ENCODE data around the gene CAST.

CAST gene

GRCh38 chr5:96703995-96704394 is 41.8 kb downstream of the CAST start:
- TF ChIP-seq, protein P1, sequence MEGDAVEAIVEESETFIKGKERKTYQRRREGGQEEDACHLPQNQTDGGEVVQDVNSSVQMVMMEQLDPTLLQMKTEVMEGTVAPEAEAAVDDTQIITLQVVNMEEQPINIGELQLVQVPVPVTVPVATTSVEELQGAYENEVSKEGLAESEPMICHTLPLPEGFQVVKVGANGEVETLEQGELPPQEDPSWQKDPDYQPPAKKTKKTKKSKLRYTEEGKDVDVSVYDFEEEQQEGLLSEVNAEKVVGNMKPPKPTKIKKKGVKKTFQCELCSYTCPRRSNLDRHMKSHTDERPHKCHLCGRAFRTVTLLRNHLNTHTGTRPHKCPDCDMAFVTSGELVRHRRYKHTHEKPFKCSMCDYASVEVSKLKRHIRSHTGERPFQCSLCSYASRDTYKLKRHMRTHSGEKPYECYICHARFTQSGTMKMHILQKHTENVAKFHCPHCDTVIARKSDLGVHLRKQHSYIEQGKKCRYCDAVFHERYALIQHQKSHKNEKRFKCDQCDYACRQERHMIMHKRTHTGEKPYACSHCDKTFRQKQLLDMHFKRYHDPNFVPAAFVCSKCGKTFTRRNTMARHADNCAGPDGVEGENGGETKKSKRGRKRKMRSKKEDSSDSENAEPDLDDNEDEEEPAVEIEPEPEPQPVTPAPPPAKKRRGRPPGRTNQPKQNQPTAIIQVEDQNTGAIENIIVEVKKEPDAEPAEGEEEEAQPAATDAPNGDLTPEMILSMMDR (IDR thresholded peaks at IDR 0.05; ENCODE audit: low read depth, low read length), result no peak
- no peak for DNase-seq (ENCODE audit: low read depth in 2 of 2)
- H3K4me3 ChIP-seq (replicated peaks in 1 of 2; ENCODE audit: low read depth in 2 of 2, low read length in 2 of 2), result peak overlapping the region; percentile 67 to 76

GRCh38 chr5:96706433-96707111 is 44.4 kb downstream of the CAST start:
- H3K4me3 ChIP-seq (replicated peaks in 1 of 2; ENCODE audit: low read depth in 2 of 2, low read length in 2 of 2), result no peak overlapping the region
- DNase-seq (ENCODE audit: low read depth in 2 of 2), result no peak
- TF ChIP-seq, protein P1 (IDR thresholded peaks at IDR 0.05; ENCODE audit: low read depth, low read length), result no peak

DNA sequence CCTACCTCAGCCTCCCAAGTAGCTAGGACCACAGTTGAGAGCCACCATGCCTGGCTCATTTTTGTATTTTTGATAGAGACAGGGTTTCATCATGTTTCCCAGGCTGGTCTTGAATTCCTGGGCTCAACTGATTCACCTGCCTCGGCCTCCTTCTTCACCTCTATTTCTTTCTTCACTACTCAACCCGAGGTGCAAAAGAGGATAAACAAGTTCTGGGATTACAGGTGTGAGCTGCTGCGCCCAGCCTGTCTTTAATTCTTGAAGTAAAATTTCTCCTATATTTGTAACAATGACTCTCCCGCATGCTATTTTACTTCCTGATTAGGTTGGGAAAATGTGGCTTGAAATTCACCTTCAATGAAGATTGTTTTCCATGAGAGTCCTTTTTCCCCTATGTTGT is 46.4 kb downstream of the CAST start:
- no peak for DNase-seq (ENCODE audit: low read depth in 2 of 2)
- TF ChIP-seq, protein P1 (IDR thresholded peaks at IDR 0.05; ENCODE audit: low read depth, low read length), result no peak
- no peak overlapping the region for H3K4me3 ChIP-seq (replicated peaks in 1 of 2; ENCODE audit: low read depth in 2 of 2, low read length in 2 of 2)

DNA sequence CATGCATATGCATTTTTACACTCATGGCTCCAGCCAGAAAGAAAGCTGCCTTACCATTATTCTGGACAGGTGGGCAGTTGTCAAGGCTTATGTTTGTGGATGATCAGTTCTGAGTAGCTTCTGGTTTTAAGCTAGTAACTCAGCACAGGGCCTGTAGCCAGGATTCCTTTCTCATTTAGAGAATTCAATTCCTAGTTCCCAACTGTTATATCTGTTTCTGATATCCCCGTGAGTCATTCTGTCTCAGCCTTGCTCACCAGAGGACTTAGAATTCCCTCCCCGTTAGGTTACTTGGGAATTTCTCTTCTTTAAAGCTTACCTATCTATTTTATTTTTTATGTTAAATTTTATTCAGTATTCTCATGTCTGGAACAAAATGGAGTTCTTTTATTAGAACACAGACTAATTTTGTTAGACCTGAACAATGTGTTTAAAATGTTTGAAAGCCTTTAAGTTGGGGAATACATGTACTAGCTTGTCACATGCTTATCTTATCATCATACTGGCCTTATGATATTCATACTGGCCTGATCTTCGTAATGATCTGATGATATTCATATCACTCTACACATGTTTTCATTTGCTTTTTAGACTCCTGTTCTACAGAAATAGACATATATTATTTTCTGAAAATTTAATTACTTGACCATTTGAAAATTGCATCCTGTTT is 47.1 kb downstream of the CAST start:
- peak; percentile 70 to 73 for DNase-seq (ENCODE audit: low read depth in 2 of 2)
- TF ChIP-seq, protein P1 (IDR thresholded peaks at IDR 0.05; ENCODE audit: low read depth, low read length), result no peak
- H3K4me3 ChIP-seq (replicated peaks in 1 of 2; ENCODE audit: low read depth in 2 of 2, low read length in 2 of 2), result no peak overlapping the region

- TF ChIP-seq, protein P1 (IDR thresholded peaks at IDR 0.05; ENCODE audit: low read depth, low read length), result no peak
- no peak for DNase-seq (ENCODE audit: low read depth in 2 of 2)
- H3K4me3 ChIP-seq (replicated peaks in 1 of 2; ENCODE audit: low read depth in 2 of 2, low read length in 2 of 2), result no peak overlapping the region
These were observed 50.0 kb downstream of the CAST start for GRCh38 chr5:96712100-96712746.

DNA sequence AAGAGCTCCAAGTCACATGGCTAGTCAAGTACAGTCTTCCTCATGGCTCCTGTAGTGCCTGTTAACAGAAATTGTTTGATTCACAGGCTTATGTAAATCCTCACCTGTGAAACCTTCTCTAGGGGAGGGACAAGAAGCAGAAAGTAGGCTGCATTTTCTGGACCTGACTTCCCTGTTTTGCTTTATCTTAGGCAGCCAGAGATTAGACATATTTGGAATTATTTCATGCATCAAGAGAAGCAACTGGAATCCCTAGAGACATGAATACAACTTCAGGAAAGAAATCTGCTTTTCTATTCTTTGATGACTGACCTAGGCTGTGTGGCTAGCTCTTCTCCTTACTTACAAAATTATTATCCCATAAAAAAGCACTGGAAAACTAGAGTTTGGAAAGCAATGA is 52.3 kb downstream of the CAST start:
- TF ChIP-seq, protein P1 (IDR thresholded peaks at IDR 0.05; ENCODE audit: low read depth, low read length), result no peak
- H3K4me3 ChIP-seq (replicated peaks in 1 of 2; ENCODE audit: low read depth in 2 of 2, low read length in 2 of 2), result no peak overlapping the region
- DNase-seq (ENCODE audit: low read depth in 2 of 2), result peak; percentile 38 to 43
